Measurements from ENCODE around the gene PHAX. TPM values are rescaled to one million over a fixed set of nuclear protein-coding genes. Genes with fewer than 3 reads are reported as not detected.

The PHAX gene
- total RNA-seq, 1 experiment from 2014 or later, result 46.2 TPM

DNA sequence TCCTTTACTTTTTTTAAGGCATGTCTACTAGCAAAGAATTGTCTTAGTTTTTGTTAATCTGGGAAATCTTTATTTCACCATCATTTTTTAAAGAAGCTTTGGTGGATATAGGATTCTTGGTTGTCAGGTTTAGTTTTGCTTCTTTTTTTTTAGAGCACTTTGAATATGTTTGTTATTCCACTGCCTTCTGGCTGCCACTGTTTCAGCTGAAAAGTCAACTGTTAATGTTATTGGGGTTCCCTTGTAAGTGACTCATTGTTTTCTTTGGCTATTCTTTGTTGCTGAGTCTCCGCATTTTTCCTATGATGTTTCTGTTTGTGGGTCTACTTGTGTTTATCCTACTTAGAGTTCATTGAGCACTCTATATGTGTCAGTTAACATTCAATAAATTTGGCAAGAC is 44.4 kb downstream of the PHAX start:
- CTCF ChIA-PET, result no interaction called here
- no TSS peak for BruUV-seq (replicated peaks)

DNA sequence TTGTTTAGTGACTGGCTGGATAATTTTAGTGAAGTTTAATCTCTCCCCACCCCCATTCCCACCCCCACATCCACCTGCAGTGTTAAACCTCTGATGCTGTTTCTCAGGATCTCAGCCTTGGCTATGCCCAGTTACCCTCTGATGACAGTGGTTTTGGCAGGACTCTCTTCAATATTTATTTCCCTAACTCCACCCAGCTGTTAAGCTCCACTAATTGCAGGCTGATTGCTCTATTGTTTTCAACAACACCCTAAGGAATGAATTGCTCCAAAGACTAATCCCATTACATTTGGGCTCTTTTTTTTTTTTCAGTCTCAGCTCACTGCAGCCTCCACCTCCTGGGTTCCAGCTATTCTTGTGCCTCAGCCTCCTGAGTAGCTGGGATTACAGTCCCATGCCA is 46.3 kb downstream of the PHAX start:
- in situ Hi-C loops (cut with HindIII; ENCODE audit: low pct_unique_long_range_greater_than_20kb, low sequenced_read_pairs) (no loop called here), intact Hi-C loops (cut with micrococcal nuclease; ENCODE audit: unreplicated experiment) (no loop called here)
- Histone ChIP-seq H3K36me3 (ENCODE audit: control insufficient read depth, insufficient read depth, low read length) (no peaks in the 10 kb centered on the region), H3K4me3 (ENCODE audit: low read depth in 2 of 2, low read length in 2 of 2) (no peak overlapping the region), H3K27me3 (ENCODE audit: control insufficient read depth, insufficient read depth, low read length) (no peaks in the 10 kb centered on the region), H3K4me1 (ENCODE audit: control insufficient read depth, insufficient read depth, low read length) (no peaks in the 10 kb centered on the region), H3K9me3 (ENCODE audit: control insufficient read depth, insufficient read depth, low read depth, low read length) (peaks cover 5% of the 10 kb centered on the region; the same call in 1 of the 2 replicates), H3K27ac (ENCODE audit: low read length) (no peak overlapping the region)
- ChIA-PET CTCF (no interaction called here), POLR2A (no interaction called here)
- TF ChIP-seq, protein P1, sequence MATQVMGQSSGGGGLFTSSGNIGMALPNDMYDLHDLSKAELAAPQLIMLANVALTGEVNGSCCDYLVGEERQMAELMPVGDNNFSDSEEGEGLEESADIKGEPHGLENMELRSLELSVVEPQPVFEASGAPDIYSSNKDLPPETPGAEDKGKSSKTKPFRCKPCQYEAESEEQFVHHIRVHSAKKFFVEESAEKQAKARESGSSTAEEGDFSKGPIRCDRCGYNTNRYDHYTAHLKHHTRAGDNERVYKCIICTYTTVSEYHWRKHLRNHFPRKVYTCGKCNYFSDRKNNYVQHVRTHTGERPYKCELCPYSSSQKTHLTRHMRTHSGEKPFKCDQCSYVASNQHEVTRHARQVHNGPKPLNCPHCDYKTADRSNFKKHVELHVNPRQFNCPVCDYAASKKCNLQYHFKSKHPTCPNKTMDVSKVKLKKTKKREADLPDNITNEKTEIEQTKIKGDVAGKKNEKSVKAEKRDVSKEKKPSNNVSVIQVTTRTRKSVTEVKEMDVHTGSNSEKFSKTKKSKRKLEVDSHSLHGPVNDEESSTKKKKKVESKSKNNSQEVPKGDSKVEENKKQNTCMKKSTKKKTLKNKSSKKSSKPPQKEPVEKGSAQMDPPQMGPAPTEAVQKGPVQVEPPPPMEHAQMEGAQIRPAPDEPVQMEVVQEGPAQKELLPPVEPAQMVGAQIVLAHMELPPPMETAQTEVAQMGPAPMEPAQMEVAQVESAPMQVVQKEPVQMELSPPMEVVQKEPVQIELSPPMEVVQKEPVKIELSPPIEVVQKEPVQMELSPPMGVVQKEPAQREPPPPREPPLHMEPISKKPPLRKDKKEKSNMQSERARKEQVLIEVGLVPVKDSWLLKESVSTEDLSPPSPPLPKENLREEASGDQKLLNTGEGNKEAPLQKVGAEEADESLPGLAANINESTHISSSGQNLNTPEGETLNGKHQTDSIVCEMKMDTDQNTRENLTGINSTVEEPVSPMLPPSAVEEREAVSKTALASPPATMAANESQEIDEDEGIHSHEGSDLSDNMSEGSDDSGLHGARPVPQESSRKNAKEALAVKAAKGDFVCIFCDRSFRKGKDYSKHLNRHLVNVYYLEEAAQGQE (IDR thresholded peaks at IDR 0.05; ENCODE audit: insufficient read depth in 1 of 2, low read depth in 2 of 2, low read length in 1 of 2), result no peak
- TF ChIP-seq, protein P2, sequence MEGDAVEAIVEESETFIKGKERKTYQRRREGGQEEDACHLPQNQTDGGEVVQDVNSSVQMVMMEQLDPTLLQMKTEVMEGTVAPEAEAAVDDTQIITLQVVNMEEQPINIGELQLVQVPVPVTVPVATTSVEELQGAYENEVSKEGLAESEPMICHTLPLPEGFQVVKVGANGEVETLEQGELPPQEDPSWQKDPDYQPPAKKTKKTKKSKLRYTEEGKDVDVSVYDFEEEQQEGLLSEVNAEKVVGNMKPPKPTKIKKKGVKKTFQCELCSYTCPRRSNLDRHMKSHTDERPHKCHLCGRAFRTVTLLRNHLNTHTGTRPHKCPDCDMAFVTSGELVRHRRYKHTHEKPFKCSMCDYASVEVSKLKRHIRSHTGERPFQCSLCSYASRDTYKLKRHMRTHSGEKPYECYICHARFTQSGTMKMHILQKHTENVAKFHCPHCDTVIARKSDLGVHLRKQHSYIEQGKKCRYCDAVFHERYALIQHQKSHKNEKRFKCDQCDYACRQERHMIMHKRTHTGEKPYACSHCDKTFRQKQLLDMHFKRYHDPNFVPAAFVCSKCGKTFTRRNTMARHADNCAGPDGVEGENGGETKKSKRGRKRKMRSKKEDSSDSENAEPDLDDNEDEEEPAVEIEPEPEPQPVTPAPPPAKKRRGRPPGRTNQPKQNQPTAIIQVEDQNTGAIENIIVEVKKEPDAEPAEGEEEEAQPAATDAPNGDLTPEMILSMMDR (IDR thresholded peaks at IDR 0.05), result no peak
- BruUV-seq (replicated peaks), result no TSS peak
- no peak for DNase-seq (ENCODE audit: low read depth, low spot score)
- ATAC-seq, result no peak

More for the DNA sequence above, 44.4 kb downstream of the PHAX start:
- Histone ChIP-seq H3K4me3 (ENCODE audit: low read depth in 2 of 2, low read length in 2 of 2) (no peak overlapping the region), H3K27ac (ENCODE audit: low read length) (no peak overlapping the region), H3K36me3 (ENCODE audit: control insufficient read depth, insufficient read depth, low read length) (no peaks in the 10 kb centered on the region), H3K4me1 (ENCODE audit: control insufficient read depth, insufficient read depth, low read length) (no peaks in the 10 kb centered on the region), H3K27me3 (ENCODE audit: control insufficient read depth, insufficient read depth, low read length) (no peaks in the 10 kb centered on the region), H3K9me3 (ENCODE audit: control insufficient read depth, insufficient read depth, low read depth, low read length) (peaks cover 5% of the 10 kb centered on the region; the same call in 1 of the 2 replicates)
- DNase-seq (ENCODE audit: low read depth, low spot score), result no peak
- no peak for ATAC-seq
- intact Hi-C loops (cut with micrococcal nuclease; ENCODE audit: unreplicated experiment), result no loop called here
- POLR2A ChIA-PET, result interaction anchor here (0.6 kb wide), 2 partner anchors 18 to 239 kb away, joined by 3 to 5 read pairs; no protein-coding TSS in a partner anchor
- no peak for TF ChIP-seq POLR2AphosphoS5 (IDR thresholded peaks at IDR 0.05; ENCODE audit: low read depth, low read length)
- TF ChIP-seq, protein P2 (IDR thresholded peaks at IDR 0.05), result no peak
- no peak for TF ChIP-seq SIN3A (IDR thresholded peaks at IDR 0.05; ENCODE audit: borderline replicate concordance, insufficient read depth, low read depth, low read length)
- TF ChIP-seq, protein P1 (IDR thresholded peaks at IDR 0.05; ENCODE audit: insufficient read depth in 1 of 2, low read depth in 2 of 2, low read length in 1 of 2), result no peak
- TF ChIP-seq TCF7L2 (IDR thresholded peaks at IDR 0.05; ENCODE audit: low read depth, low read length), result no peak
- in situ Hi-C loops (cut with HindIII; ENCODE audit: low pct_unique_long_range_greater_than_20kb, low sequenced_read_pairs), result no loop called here
